Esophagus muscularis mucosa (tissue), 3 donors: Measurements from ENCODE around the gene SMARCE1.

Source experiments
- CTCF ChIP-seq, 3 experiments: fragments of 200-600 bp in 2 of 3; fragments of 450-650 bp in 1 of 3; sonication (generic) in 2 of 3; IDR thresholded peaks; one replicate each; pipeline ENCODE4 v1.5.1; 2017 to 2019; ENCODE audit warnings: antibody characterized with exemption in 3 of 3, mild to moderate bottlenecking in 2 of 3, moderate library complexity in 1 of 3
- POLR2A ChIP-seq: fragments of 450-650 bp; IDR thresholded peaks from one replicate; pipeline ENCODE4 v1.6.1; 2017; ENCODE audit warnings: antibody characterized with exemption, moderate library complexity, mild to moderate bottlenecking, low read depth
- POLR2AphosphoS5 ChIP-seq, 2 donors: sonication (generic); formaldehyde crosslinking; IDR thresholded peaks; one replicate each; pipeline ENCODE4 v1.6.1; 2017; ENCODE audit warnings: antibody characterized with exemption in 2 of 2

- no peak for TF ChIP-seq CTCF (IDR thresholded peaks at IDR 0.05)
- no peak for TF ChIP-seq POLR2AphosphoS5 (IDR thresholded peaks at IDR 0.05)
- TF ChIP-seq POLR2A: no peak
Observed at GRCh38 chr17:40648384-40648968, 858 bp upstream of the SMARCE1 start.
